GM12878 (cell line): ENCODE results near the gene FAAP100.

Source experiments
- BACH1 ChIP-seq: fragments of 450-650 bp; IDR thresholded peaks from 2 replicates; pipeline ENCODE4 v1.6.1; 2017; ENCODE audit warnings: mild to moderate bottlenecking, borderline replicate concordance
- BRCA1 ChIP-seq: IDR thresholded peaks from 2 replicates; pipeline ENCODE4 v1.6.1; 2011; ENCODE audit warnings: low read depth, low read length, improper control_type of control experiment
- ESRRA ChIP-seq: IDR thresholded peaks from 2 replicates; pipeline ENCODE4 v1.6.1; 2012; ENCODE audit warnings: mild to moderate bottlenecking, low read length, improper control_type of control experiment
- RCOR1 ChIP-seq: conservative IDR thresholded peaks from 2 replicates; pipeline ENCODE4 v1.6.1; 2012; ENCODE audit warnings: low read depth, low read length, improper control_type of control experiment
- SRF ChIP-seq, 2 experiments: IDR thresholded peaks; 2 replicates each; pipeline ENCODE4 v1.6.1; 2011; ENCODE audit warnings: low read depth in 2 of 2, low read length in 2 of 2, mild to moderate bottlenecking in 1 of 2, moderate library complexity in 1 of 2
- TAF1 ChIP-seq: IDR thresholded peaks from 2 replicates; pipeline ENCODE4 v1.6.1; 2011; ENCODE audit warnings: mild to moderate bottlenecking, low read depth, low read length, borderline replicate concordance
- TCF7 ChIP-seq: IDR thresholded peaks from 2 replicates; pipeline ENCODE4 v1.6.1; 2014; ENCODE audit warnings: antibody characterized with exemption, borderline replicate concordance
- ZBTB33 ChIP-seq: fragments of 450-650 bp; IDR thresholded peaks from 2 replicates; pipeline ENCODE4 v1.6.1; 2017; ENCODE audit warnings: mild to moderate bottlenecking
- TF ChIP-seq, protein P1 (sequence below), 3 experiments: IDR thresholded peaks in 2 of 3; conservative IDR thresholded peaks in 1 of 3; 2 replicates each; pipeline ENCODE4 v1.5.1; 2011; ENCODE audit warnings: low read depth in 3 of 3, low read length in 3 of 3, mild to moderate bottlenecking in 3 of 3, control low read depth in 2 of 3, moderate library complexity in 2 of 3, inconsistent platforms in 1 of 3, mixed read lengths in 1 of 3; ENCODE audit not compliant: control insufficient read depth in 2 of 3, insufficient read depth in 1 of 3; ENCODE audit errors: extremely low read depth in 1 of 3

DNA sequence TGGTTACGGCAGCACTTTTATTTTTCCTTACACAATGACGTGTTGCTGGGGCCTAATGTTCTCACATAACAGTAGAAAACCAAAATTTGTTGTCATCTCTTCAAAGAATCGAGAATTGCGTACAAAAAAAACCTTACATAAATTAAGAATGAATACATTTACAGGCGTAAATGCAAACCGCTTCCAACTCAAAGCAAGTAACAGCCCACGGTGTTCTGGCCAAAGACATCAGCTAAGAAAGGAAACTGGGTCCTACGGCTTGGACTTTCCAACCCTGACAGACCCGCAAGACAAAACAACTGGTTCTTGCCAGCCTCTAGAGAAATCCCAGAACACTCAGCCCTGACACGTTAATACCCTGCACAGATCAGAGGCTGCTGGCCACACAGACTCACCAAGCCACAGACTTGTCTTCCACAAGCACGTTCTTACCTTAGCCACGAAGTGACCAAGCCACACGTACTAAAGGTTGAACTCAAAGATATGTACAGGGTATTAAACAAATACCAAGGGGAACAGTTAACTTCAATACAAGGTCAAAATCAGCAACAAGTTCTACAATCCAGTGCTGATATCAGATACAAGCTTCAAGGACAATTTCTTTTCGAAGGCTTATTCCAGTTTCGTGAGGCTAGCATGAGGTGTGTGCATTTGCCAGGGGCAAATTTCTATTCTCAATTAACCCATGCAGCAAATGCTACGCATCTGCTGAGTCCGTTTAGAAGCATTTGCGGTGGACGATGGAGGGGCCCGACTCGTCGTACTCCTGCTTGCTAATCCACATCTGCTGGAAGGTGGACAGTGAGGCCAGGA, 42.0 kb downstream of the FAAP100 start:
- TF ChIP-seq BACH1 (no peak), BRCA1 (no peak), SRF (IDR thresholded peaks at IDR 0.05; ENCODE audit: low read depth in 2 of 2, low read length in 2 of 2) (no peak), TAF1 (no peak), ZBTB33 (no peak), TCF7 (no peak), ESRRA (no peak), RCOR1 (no peak)
- TF ChIP-seq, protein P1, sequence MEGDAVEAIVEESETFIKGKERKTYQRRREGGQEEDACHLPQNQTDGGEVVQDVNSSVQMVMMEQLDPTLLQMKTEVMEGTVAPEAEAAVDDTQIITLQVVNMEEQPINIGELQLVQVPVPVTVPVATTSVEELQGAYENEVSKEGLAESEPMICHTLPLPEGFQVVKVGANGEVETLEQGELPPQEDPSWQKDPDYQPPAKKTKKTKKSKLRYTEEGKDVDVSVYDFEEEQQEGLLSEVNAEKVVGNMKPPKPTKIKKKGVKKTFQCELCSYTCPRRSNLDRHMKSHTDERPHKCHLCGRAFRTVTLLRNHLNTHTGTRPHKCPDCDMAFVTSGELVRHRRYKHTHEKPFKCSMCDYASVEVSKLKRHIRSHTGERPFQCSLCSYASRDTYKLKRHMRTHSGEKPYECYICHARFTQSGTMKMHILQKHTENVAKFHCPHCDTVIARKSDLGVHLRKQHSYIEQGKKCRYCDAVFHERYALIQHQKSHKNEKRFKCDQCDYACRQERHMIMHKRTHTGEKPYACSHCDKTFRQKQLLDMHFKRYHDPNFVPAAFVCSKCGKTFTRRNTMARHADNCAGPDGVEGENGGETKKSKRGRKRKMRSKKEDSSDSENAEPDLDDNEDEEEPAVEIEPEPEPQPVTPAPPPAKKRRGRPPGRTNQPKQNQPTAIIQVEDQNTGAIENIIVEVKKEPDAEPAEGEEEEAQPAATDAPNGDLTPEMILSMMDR (IDR thresholded peaks at IDR 0.05 in 2 of 3, conservative IDR thresholded peaks at IDR 0.05 in 1 of 3; ENCODE audit: control insufficient read depth in 2 of 3, extremely low read depth in 1 of 3, insufficient read depth in 1 of 3, low read depth in 3 of 3, low read length in 3 of 3) = no peak
